Heart left ventricle (tissue), 13 donors: ENCODE results near the gene SLC25A26.

Experiments used
- POLR2A ChIP-seq, 2 donors: fragments of 450-650 bp; IDR thresholded peaks; one replicate each; pipeline ENCODE4 v1.6.1; 2017; ENCODE audit warnings: antibody characterized with exemption in 2 of 2, mild to moderate bottlenecking in 2 of 2, moderate library complexity in 2 of 2
- TF ChIP-seq, protein P1 (sequence below), 12 donors: fragments of 200-600 bp; sonication (generic) in 4 of 12; IDR thresholded peaks; one replicate each; pipeline versions ENCODE4 v1.5.0 to v1.8.0; 2018 to 2022; ENCODE audit warnings: antibody characterized with exemption in 12 of 12, mild to moderate bottlenecking in 5 of 12
- donor health status: ischemic (EF 13 %, LVEDD 7.1; RV severe dilation, severe dysfunction).
- donor health status: DM: no; HTN: yes; CAD: no.
- donor health status: DM: no; HTN: no; CAD: no.
- donor health status: ischemic (EF 25% LVEDD 6.9; RV normal size, moderate dysfunction).
- donor health status: ischemic (EF 25% LVEDD 5.7; RV mildly dilated, moderate dysfunction).
- donor health status: ischemic (EF 35%, LVEDD 5.7; RV mildly dilated, moderate dysfunction).
- donor health status: nonischemic (EF 11% LVEDD 7.7; RV severe dilation, severe dysfunction).
- donor health status: DM: yes; HTN: yes; CAD: no.
- donor health status: PGD.
- donor health status: ischemic (EF 29% LVEDD 5.4; RV normal size, mild dysfunction).
- donor health status: nonischemic (EF 23%, LVEDD 6.1; RV moderate dilation, normal function).

DNA sequence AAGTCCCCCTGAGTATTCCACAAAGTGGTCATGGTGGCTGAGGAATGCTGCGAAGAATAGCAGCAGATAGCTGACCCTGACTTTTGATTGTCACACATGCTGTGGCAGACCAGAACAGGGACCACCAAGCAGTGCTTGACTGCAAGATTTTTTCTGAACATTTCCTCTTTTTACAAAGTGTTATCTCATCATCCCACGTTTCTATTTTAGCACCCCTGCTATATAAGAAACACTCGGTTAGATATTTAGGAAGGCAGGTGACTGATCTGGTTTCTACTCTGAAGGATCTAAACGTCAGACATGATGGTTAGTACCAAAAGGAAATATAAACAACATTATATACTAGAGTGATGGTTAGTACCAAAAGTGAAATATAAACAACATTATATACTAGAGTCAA, 9.1 kb downstream of the SLC25A26 start:
- no peak for TF ChIP-seq POLR2A (IDR thresholded peaks at IDR 0.05)
- TF ChIP-seq, protein P1, sequence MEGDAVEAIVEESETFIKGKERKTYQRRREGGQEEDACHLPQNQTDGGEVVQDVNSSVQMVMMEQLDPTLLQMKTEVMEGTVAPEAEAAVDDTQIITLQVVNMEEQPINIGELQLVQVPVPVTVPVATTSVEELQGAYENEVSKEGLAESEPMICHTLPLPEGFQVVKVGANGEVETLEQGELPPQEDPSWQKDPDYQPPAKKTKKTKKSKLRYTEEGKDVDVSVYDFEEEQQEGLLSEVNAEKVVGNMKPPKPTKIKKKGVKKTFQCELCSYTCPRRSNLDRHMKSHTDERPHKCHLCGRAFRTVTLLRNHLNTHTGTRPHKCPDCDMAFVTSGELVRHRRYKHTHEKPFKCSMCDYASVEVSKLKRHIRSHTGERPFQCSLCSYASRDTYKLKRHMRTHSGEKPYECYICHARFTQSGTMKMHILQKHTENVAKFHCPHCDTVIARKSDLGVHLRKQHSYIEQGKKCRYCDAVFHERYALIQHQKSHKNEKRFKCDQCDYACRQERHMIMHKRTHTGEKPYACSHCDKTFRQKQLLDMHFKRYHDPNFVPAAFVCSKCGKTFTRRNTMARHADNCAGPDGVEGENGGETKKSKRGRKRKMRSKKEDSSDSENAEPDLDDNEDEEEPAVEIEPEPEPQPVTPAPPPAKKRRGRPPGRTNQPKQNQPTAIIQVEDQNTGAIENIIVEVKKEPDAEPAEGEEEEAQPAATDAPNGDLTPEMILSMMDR (IDR thresholded peaks at IDR 0.05) = no peak
